ENCODE data around the gene LRP5. TPM values are rescaled to one million over a fixed set of nuclear protein-coding genes. Genes with fewer than 3 reads are reported as not detected.

The LRP5 gene
- total RNA-seq, 1 donor from 2014 or later: 38.7 TPM

- Mint-ChIP-seq H3K27me3 (ENCODE audit: low read depth) (no peaks in the 10 kb centered on the region), H3K27ac (ENCODE audit: unreplicated experiment) (no peak overlapping the region), H3K4me3 (ENCODE audit: unreplicated experiment) (no peak overlapping the region), H3K4me1 (ENCODE audit: low read depth) (no peaks in the 10 kb centered on the region), H3K36me3 (ENCODE audit: low read depth) (peaks cover 26% of the 10 kb centered on the region), H3K9me3 (ENCODE audit: low read depth) (no peaks in the 10 kb centered on the region)
- no peak for DNase-seq (ENCODE audit: low spot score)
- no peak for TF ChIP-seq CTCF (IDR thresholded peaks at IDR 0.05)
Measured at GRCh38 chr11:68420171-68420570, 107.8 kb downstream of the LRP5 start.

DNA sequence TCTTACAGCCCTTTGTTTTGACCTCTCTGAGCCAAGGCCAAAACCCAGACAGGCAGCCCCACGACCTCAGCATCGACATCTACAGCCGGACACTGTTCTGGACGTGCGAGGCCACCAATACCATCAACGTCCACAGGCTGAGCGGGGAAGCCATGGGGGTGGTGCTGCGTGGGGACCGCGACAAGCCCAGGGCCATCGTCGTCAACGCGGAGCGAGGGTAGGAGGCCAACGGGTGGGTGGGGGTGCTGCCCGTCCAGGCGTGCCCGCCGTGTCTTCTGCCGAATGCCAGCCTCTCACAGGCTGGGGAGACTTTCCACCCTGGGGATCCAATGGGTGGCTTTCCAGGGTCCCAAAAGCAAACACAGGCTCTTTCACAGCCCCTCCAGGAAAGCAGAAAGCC lies 111.1 kb downstream of the LRP5 start:
- H3K9me3 Mint-ChIP-seq (ENCODE audit: low read depth): peaks cover 3% of the 10 kb centered on the region
- H3K4me1 Mint-ChIP-seq (ENCODE audit: low read depth): no peaks in the 10 kb centered on the region
- no peak overlapping the region for H3K4me3 Mint-ChIP-seq (ENCODE audit: unreplicated experiment)
- no peaks in the 10 kb centered on the region for H3K27me3 Mint-ChIP-seq (ENCODE audit: low read depth)
- DNase-seq (ENCODE audit: low spot score): no peak
- TF ChIP-seq CTCF (IDR thresholded peaks at IDR 0.05): no peak
- H3K27ac Mint-ChIP-seq (ENCODE audit: unreplicated experiment): no peak overlapping the region
- H3K36me3 Mint-ChIP-seq (ENCODE audit: low read depth): peaks cover 23% of the 10 kb centered on the region

GRCh38 chr11:68424101-68424632 lies 111.8 kb downstream of the LRP5 start:
- H3K27ac Mint-ChIP-seq (ENCODE audit: unreplicated experiment): no peak overlapping the region

GRCh38 chr11:68424981-68425865 lies 112.8 kb downstream of the LRP5 start:
- Mint-ChIP-seq H3K36me3 (ENCODE audit: low read depth) (peaks cover 31% of the 10 kb centered on the region), H3K27ac (ENCODE audit: unreplicated experiment) (no peak overlapping the region), H3K4me1 (ENCODE audit: low read depth) (no peaks in the 10 kb centered on the region), H3K27me3 (ENCODE audit: low read depth) (no peaks in the 10 kb centered on the region), H3K9me3 (ENCODE audit: low read depth) (peaks cover 9% of the 10 kb centered on the region), H3K4me3 (ENCODE audit: unreplicated experiment) (no peak overlapping the region)
- no peak for TF ChIP-seq CTCF (IDR thresholded peaks at IDR 0.05)
- DNase-seq (ENCODE audit: low spot score): no peak

More at GRCh38 chr11:68424101-68424632, 111.8 kb downstream of the LRP5 start:
- Mint-ChIP-seq H3K4me3 (ENCODE audit: unreplicated experiment) (no peak overlapping the region), H3K9me3 (ENCODE audit: low read depth) (peaks cover 4% of the 10 kb centered on the region), H3K4me1 (ENCODE audit: low read depth) (no peaks in the 10 kb centered on the region), H3K36me3 (ENCODE audit: low read depth) (peaks cover 26% of the 10 kb centered on the region), H3K27me3 (ENCODE audit: low read depth) (no peaks in the 10 kb centered on the region)
- no peak for DNase-seq (ENCODE audit: low spot score)
- no peak for TF ChIP-seq CTCF (IDR thresholded peaks at IDR 0.05)

GRCh38 chr11:68425866-68426380 lies 113.5 kb downstream of the LRP5 start:
- Mint-ChIP-seq H3K27ac (ENCODE audit: unreplicated experiment) (no peak overlapping the region), H3K4me1 (ENCODE audit: low read depth) (no peaks in the 10 kb centered on the region), H3K9me3 (ENCODE audit: low read depth) (peaks cover 9% of the 10 kb centered on the region), H3K27me3 (ENCODE audit: low read depth) (no peaks in the 10 kb centered on the region), H3K4me3 (ENCODE audit: unreplicated experiment) (no peak overlapping the region), H3K36me3 (ENCODE audit: low read depth) (peaks cover 37% of the 10 kb centered on the region)
- DNase-seq (ENCODE audit: low spot score): no peak
- TF ChIP-seq CTCF (IDR thresholded peaks at IDR 0.05): no peak

Data from chondrocyte (in vitro differentiated cells).